NT2/D1 (cell line): ENCODE data around the gene TOX2.

Experiments used
- SUZ12 ChIP-seq: IDR thresholded peaks from 2 replicates; pipeline ENCODE4 v1.6.1; 2011; ENCODE audit not compliant: insufficient read length, insufficient read depth; ENCODE audit errors: extremely low read depth
- ZNF274 ChIP-seq: IDR thresholded peaks from 2 replicates; pipeline ENCODE4 v1.6.1; 2011; ENCODE audit warnings: mild to moderate bottlenecking, low read depth, low read length

GRCh38 chr20:44115762-44116644 is 201.4 kb downstream of the TOX2 start:
- TF ChIP-seq SUZ12: no peak
- no peak for TF ChIP-seq ZNF274
